GM21381 (cell line): ENCODE measurements around the gene HELZ2.
"Not testable (repeated sequence)": the region's sequence is repeated elsewhere in the genome, so short reads cannot be mapped to it uniquely, and the experiment has no call there.

ENCODE experiments used
- ATAC-seq: cut with Tn5 transposase; IDR thresholded peaks from one replicate; pipeline ENCODE4 v1.9.1; 2021; ENCODE audit warnings: mild to moderate bottlenecking, moderate library complexity; ENCODE audit not compliant: unreplicated experiment

The HELZ2 gene

GRCh38 chr20:63579017-63579694 lies 5.1 kb upstream of the HELZ2 start:
- no peak for ATAC-seq

- ATAC-seq = no peak
Observed at GRCh38 chr20:63578224-63579016, 4.4 kb upstream of the HELZ2 start.

GRCh38 chr20:63577317-63577894 lies 3.4 kb upstream of the HELZ2 start:
- ATAC-seq = no peak

- ATAC-seq = no peak
Observed at GRCh38 chr20:63576311-63576710, 2.3 kb upstream of the HELZ2 start.

GRCh38 chr20:63574829-63575743 lies 1.0 kb upstream of the HELZ2 start:
- no peak for ATAC-seq

GRCh38 chr20:63573647-63574131 lies 350 bp downstream of the HELZ2 start:
- no peak for ATAC-seq

- ATAC-seq = no peak
Observed at GRCh38 chr20:63572788-63573646, 1.0 kb downstream of the HELZ2 start.

GRCh38 chr20:63572071-63572787 lies 1.8 kb downstream of the HELZ2 start:
- no peak for ATAC-seq

- ATAC-seq = not testable (repeated sequence)
Observed at GRCh38 chr20:63571087-63571478, 3.0 kb downstream of the HELZ2 start.

- no peak for ATAC-seq
Observed at GRCh38 chr20:63570281-63571086, 3.6 kb downstream of the HELZ2 start.

- ATAC-seq = no peak
Observed at GRCh38 chr20:63568986-63569949, 4.8 kb downstream of the HELZ2 start.

GRCh38 chr20:63568170-63568981 lies 5.7 kb downstream of the HELZ2 start:
- no peak for ATAC-seq

- peak; percentile 64 for ATAC-seq
Observed at GRCh38 chr20:63567386-63568169, 6.5 kb downstream of the HELZ2 start.

- no peak for ATAC-seq
Observed at GRCh38 chr20:63567136-63567385, 7.0 kb downstream of the HELZ2 start.

GRCh38 chr20:63566395-63567135 lies 7.5 kb downstream of the HELZ2 start:
- ATAC-seq = no peak
